ENCODE results near the gene FOXN3. TPM values are rescaled to one million over a fixed set of nuclear protein-coding genes. Genes with fewer than 3 reads are reported as not detected.

Gene FOXN3
- total and polyA plus RNA-seq, 10 of the 15 experiments (the other 5 are each of a cell fraction or from before 2014, with no cell fraction given): 4.5 to 68.9 (median 29.7) TPM

DNA sequence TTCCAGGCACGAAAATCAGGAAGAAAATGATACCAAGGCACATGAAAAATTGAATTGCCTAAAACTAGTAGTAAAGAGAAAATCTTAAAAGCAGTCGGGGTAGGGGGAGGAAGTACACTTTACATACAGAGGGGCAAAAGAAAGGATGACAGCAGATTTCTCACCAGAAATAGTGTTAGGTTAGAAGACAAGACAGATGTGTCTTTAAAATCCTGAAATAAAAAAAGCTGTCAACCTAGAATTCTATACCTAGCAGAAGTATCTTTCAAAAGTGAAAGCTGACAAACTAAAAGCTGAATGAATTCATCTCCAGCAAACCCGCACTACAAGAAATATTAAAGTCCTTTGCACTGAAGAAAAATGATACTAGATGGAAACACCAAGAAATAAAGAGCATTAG lies 280.4 kb downstream of the FOXN3 start (continued):
- TF ChIP-seq ZBTB40 (IDR thresholded peaks at IDR 0.05; ENCODE audit: borderline replicate concordance) (no peak), USF2 (IDR thresholded peaks at IDR 0.05; ENCODE audit: borderline replicate concordance, low read depth, low read length) (no peak), CBFB (IDR thresholded peaks at IDR 0.05; ENCODE audit: low read depth) (no peak), FOXK2 (IDR thresholded peaks at IDR 0.05) (no peak)
- TF ChIP-seq, protein P1, sequence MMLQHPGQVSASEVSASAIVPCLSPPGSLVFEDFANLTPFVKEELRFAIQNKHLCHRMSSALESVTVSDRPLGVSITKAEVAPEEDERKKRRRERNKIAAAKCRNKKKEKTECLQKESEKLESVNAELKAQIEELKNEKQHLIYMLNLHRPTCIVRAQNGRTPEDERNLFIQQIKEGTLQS (IDR thresholded peaks at IDR 0.05; ENCODE audit: borderline replicate concordance, extremely low read depth, low read depth, low read length): no peak

DNA sequence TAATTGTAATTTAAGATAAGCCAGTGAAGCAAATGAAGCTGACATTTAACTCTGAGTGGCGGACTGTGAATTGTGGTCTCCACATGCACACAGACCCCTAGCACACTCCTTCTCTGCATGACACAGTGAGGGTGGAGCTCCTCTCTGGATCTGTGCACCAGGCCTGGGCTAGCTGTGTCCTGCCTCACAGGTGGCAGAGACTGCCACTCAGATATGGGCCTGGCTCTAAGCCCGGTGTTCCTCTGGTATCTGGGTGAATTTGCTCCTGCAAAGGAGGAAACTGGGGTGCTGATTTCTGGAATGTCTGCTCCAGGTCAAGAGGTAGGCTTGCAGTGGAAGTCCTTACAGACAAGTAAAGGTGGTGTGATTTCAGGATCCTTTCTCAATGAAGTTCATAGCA lies 282.4 kb downstream of the FOXN3 start:
- FAIRE-seq: no peak
- H3K9ac ChIP-seq (ENCODE audit: control insufficient read depth, insufficient read depth, low read length): no peak overlapping the region
- no peaks in the 10 kb centered on the region for H3K4me1 ChIP-seq (ENCODE audit: control insufficient read depth, insufficient read depth, low read length)
- no TSS peak for BruUV-seq (replicated peaks)
- H3K27ac ChIP-seq (ENCODE audit: control insufficient read depth, insufficient read depth): no peak overlapping the region
- no peaks in the 10 kb centered on the region for H3K27me3 ChIP-seq (replicated peaks in 1 of 2; ENCODE audit: control insufficient read depth in 2 of 2, insufficient read depth in 2 of 2, low read length in 1 of 2)
- H3K36me3 ChIP-seq (ENCODE audit: control insufficient read depth in 2 of 2, insufficient read depth in 2 of 2, low read length in 1 of 2): no peaks in the 10 kb centered on the region
- no peak overlapping the region for H3K4me3 ChIP-seq
- no peak overlapping the region for H2AFZ ChIP-seq (ENCODE audit: control insufficient read depth, low read depth, low read length)
- no peak overlapping the region for H3K4me2 ChIP-seq (ENCODE audit: control insufficient read depth, insufficient read depth)
- in situ Hi-C loops (cut with MboI) (no loop called here), intact Hi-C loops (cut with micrococcal nuclease; ENCODE audit: unreplicated experiment) (no loop called here)
- SMC1A ChIA-PET (ENCODE audit: uncharacterized antibody, unreplicated experiment): no interaction called here
- POLR2A ChIA-PET: no interaction called here
- WGBS (ENCODE audit: insufficient coverage, insufficient replicate concordance, low lambda C conversion rate, missing lambda C conversion rate): 69% methylated on average over 2 of the region's 2 CpGs
- CTCF ChIA-PET: interaction anchor here (0.6 kb wide), 1 partner anchor 31 kb away, joined by 3 read pairs; no protein-coding TSS in a partner anchor
- DNase-seq (ENCODE audit: low read depth, low spot score): no peak
- no peak for ATAC-seq
- RAD21 ChIA-PET (ENCODE audit: unreplicated experiment): no interaction called here
- no peaks in the 10 kb centered on the region; the same call in 2 of the 3 replicates for H3K9me3 ChIP-seq (replicated peaks; ENCODE audit: control insufficient read depth, insufficient read depth, low read length)
- no peaks in the 10 kb centered on the region for H3K79me2 ChIP-seq (ENCODE audit: control insufficient read depth, insufficient read depth, low read length)
- H4K20me1 ChIP-seq (ENCODE audit: control insufficient read depth, insufficient read depth): no peaks in the 10 kb centered on the region
- TF ChIP-seq ZNF217 (IDR thresholded peaks at IDR 0.05) (no peak), ATF7 (IDR thresholded peaks at IDR 0.05; ENCODE audit: low read depth) (no peak), PML (IDR thresholded peaks at IDR 0.05; ENCODE audit: low read length) (no peak), HDAC6 (IDR thresholded peaks at IDR 0.05; ENCODE audit: unreplicated experiment) (no peak), NFIC (IDR thresholded peaks at IDR 0.05; ENCODE audit: low read depth, low read length) (no peak), CHD2 (IDR thresholded peaks at IDR 0.05; ENCODE audit: borderline replicate concordance, low read depth, low read length) (no peak), KDM1A (IDR thresholded peaks at IDR 0.05; ENCODE audit: borderline replicate concordance) (no peak), CEBPB (IDR thresholded peaks at IDR 0.05; ENCODE audit: borderline replicate concordance in 1 of 2, low read depth in 2 of 2, low read length in 2 of 2) (no peak), CBFB (IDR thresholded peaks at IDR 0.05; ENCODE audit: low read depth) (no peak)
- TF ChIP-seq, protein P2, sequence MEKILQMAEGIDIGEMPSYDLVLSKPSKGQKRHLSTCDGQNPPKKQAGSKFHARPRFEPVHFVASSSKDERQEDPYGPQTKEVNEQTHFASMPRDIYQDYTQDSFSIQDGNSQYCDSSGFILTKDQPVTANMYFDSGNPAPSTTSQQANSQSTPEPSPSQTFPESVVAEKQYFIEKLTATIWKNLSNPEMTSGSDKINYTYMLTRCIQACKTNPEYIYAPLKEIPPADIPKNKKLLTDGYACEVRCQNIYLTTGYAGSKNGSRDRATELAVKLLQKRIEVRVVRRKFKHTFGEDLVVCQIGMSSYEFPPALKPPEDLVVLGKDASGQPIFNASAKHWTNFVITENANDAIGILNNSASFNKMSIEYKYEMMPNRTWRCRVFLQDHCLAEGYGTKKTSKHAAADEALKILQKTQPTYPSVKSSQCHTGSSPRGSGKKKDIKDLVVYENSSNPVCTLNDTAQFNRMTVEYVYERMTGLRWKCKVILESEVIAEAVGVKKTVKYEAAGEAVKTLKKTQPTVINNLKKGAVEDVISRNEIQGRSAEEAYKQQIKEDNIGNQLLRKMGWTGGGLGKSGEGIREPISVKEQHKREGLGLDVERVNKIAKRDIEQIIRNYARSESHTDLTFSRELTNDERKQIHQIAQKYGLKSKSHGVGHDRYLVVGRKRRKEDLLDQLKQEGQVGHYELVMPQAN (conservative IDR thresholded peaks at IDR 0.05): no peak
- TF ChIP-seq, protein P3, sequence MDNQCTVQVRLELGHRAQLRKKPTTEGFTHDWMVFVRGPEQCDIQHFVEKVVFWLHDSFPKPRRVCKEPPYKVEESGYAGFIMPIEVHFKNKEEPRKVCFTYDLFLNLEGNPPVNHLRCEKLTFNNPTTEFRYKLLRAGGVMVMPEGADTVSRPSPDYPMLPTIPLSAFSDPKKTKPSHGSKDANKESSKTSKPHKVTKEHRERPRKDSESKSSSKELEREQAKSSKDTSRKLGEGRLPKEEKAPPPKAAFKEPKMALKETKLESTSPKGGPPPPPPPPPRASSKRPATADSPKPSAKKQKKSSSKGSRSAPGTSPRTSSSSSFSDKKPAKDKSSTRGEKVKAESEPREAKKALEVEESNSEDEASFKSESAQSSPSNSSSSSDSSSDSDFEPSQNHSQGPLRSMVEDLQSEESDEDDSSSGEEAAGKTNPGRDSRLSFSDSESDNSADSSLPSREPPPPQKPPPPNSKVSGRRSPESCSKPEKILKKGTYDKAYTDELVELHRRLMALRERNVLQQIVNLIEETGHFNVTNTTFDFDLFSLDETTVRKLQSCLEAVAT (IDR thresholded peaks at IDR 0.05): no peak
